HFF-Myc (cell line): ENCODE data around the gene RAVER1.

Source experiments
- DNase-seq: peaks from one replicate; pipeline ENCODE4 v3.0.0-alpha.2; 2011; ENCODE audit warnings: low read depth; ENCODE audit errors: extremely low read depth
- H3K4me3 ChIP-seq: replicated peaks from 2 replicates; pipeline ENCODE4 v1.5.1; 2011; ENCODE audit warnings: low read depth, mild to moderate bottlenecking, control low read depth, low read length
- CTCF ChIP-seq: IDR thresholded peaks from 2 replicates; pipeline ENCODE4 v1.5.1; 2012; ENCODE audit warnings: mild to moderate bottlenecking, low read depth, low read length, control low read depth; ENCODE audit errors: missing control alignments

The RAVER1 gene

GRCh38 chr19:10321874-10322835, 11.2 kb downstream of the RAVER1 start:
- no peak for TF ChIP-seq CTCF
- no peak for DNase-seq
- H3K4me3 ChIP-seq, result no peak overlapping the region

DNA sequence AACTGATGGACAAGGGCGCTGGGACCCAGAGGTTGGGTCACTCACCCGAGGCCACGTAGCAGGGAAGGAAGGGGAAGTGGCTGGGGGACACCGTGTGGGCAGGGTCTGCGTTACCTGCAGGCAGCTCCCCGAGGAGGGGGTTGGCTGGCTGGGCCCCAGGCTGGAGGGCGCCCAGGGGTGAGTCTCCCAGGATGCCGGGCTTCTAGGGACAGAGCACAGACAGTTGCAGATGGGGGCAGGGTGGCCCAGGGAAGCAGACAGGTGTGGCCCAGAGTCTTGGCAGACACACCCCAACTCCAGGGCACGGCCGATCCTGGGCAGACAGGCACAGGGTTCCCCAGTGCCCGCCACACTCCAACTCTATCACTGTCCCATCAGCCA, 11.9 kb downstream of the RAVER1 start:
- H3K4me3 ChIP-seq, result no peak overlapping the region
- TF ChIP-seq CTCF, result no peak
- DNase-seq, result no peak

GRCh38 chr19:10320602-10321416, 12.5 kb downstream of the RAVER1 start:
- no peak for DNase-seq
- TF ChIP-seq CTCF, result no peak

GRCh38 chr19:10318807-10319682, 14.3 kb downstream of the RAVER1 start:
- no peak for TF ChIP-seq CTCF
- H3K4me3 ChIP-seq, result no peak overlapping the region
- DNase-seq, result no peak

More at GRCh38 chr19:10320602-10321416, 12.5 kb downstream of the RAVER1 start:
- no peak overlapping the region for H3K4me3 ChIP-seq

GRCh38 chr19:10317857-10318462, 15.4 kb downstream of the RAVER1 start:
- H3K4me3 ChIP-seq, result no peak overlapping the region
- no peak for DNase-seq
- no peak for TF ChIP-seq CTCF
